Measurements from ENCODE around the gene SERPINA4.

SERPINA4 gene

DNA sequence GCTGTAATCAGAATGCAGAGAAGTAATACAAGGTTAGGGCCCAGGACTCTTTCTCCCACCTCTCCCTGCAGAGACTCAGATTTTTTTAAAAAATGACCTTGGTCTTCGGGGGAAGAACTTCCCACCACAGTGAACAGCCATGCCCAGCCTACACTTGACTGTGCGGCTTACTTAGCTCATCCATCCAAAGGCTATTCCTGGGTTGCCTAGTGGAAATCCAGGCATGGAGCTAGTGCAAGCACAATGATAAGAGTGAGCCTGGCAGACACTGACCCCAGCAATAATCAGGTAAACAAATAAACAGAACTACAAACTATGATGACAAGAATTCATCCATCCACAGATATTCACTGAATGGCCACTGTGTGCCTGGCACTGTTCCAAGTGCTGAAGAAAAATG, 34.7 kb downstream of the SERPINA4 start:
- Histone ChIP-seq H3K4me3 (ENCODE audit: severe bottlenecking) (no peak overlapping the region), H3K4me1 (ENCODE audit: insufficient read depth, poor library complexity, severe bottlenecking) (peaks cover 24% of the 10 kb centered on the region), H3K36me3 (ENCODE audit: low read depth) (no peaks in the 10 kb centered on the region), H3K9me3 (ENCODE audit: severe bottlenecking) (no peaks in the 10 kb centered on the region), H3K27ac (ENCODE audit: poor library complexity, severe bottlenecking) (no peak overlapping the region), H3K27me3 (ENCODE audit: insufficient read depth, poor library complexity, severe bottlenecking) (no peaks in the 10 kb centered on the region)
- DNase-seq (ENCODE audit: low spot score) (no peak), ATAC-seq (ENCODE audit: low read depth) (no peak)
- TF ChIP-seq, protein P1, sequence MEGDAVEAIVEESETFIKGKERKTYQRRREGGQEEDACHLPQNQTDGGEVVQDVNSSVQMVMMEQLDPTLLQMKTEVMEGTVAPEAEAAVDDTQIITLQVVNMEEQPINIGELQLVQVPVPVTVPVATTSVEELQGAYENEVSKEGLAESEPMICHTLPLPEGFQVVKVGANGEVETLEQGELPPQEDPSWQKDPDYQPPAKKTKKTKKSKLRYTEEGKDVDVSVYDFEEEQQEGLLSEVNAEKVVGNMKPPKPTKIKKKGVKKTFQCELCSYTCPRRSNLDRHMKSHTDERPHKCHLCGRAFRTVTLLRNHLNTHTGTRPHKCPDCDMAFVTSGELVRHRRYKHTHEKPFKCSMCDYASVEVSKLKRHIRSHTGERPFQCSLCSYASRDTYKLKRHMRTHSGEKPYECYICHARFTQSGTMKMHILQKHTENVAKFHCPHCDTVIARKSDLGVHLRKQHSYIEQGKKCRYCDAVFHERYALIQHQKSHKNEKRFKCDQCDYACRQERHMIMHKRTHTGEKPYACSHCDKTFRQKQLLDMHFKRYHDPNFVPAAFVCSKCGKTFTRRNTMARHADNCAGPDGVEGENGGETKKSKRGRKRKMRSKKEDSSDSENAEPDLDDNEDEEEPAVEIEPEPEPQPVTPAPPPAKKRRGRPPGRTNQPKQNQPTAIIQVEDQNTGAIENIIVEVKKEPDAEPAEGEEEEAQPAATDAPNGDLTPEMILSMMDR (IDR thresholded peaks at IDR 0.05; ENCODE audit: poor library complexity, severe bottlenecking): no peak

DNA sequence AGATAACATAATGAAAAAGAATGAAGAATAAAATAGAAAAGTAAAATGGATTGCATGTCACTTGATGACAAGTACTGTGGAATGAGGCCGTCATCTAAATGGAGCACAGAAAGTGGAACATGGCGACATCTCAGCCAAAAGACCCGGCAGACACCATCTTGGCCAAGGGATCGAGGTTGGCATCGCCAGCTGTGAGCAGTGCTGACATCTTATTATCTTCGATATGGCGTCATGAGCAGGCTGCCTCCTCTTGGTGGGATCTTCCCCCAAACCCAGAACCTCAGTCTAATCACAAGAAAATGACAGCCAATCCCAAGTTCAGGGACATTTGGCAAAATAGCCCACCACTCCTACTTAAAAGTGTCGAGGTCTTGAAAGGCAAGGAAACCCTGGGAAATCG, 35.1 kb downstream of the SERPINA4 start:
- H3K9me3 ChIP-seq (ENCODE audit: severe bottlenecking): no peaks in the 10 kb centered on the region
- no peak for ATAC-seq (ENCODE audit: low read depth)
- TF ChIP-seq, protein P1 (IDR thresholded peaks at IDR 0.05; ENCODE audit: poor library complexity, severe bottlenecking): no peak
- no peak overlapping the region for H3K4me3 ChIP-seq (ENCODE audit: severe bottlenecking)
- H3K4me1 ChIP-seq (ENCODE audit: insufficient read depth, poor library complexity, severe bottlenecking): peaks cover 28% of the 10 kb centered on the region
- DNase-seq (ENCODE audit: low spot score): no peak
- no peaks in the 10 kb centered on the region for H3K27me3 ChIP-seq (ENCODE audit: insufficient read depth, poor library complexity, severe bottlenecking)
- no peaks in the 10 kb centered on the region for H3K36me3 ChIP-seq (ENCODE audit: low read depth)
- no peak overlapping the region for H3K27ac ChIP-seq (ENCODE audit: poor library complexity, severe bottlenecking)

DNA sequence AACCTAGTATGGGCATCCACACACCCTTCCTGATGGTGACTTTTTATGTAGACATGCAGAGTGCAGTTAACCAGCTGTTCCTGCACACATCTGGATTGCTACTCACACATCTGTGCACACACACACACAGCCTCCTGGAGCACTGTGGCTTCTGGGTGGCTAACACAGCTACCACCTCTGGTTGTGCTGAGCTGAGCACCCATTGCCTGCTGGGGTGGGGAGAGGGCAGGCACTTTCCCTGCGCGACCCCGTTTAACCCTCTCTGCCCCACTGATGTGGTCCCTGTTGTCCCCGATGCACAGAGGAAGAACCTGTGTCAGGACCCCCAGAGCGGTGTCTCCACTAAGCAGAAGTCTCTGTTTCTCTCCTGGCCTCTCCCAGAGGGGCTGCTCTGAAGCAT, 36.5 kb downstream of the SERPINA4 start:
- no peak overlapping the region for H3K4me3 ChIP-seq (ENCODE audit: severe bottlenecking)
- ATAC-seq (ENCODE audit: low read depth): no peak
- H3K4me1 ChIP-seq (ENCODE audit: insufficient read depth, poor library complexity, severe bottlenecking): peaks cover 37% of the 10 kb centered on the region

DNA sequence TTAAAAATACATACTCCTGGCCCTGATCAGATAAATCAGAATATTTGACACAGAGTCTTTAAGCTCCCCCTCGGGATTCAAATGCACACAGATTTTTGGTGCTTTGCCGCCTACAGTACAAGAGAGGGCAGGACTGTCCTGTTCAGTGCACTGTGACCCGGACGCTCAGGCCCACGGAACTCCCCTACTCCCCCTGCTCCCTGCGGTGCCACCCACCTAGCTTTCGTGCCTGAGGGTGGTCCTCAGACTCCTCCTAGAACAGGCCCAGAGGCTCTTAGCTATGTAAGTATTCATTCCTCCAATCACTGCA, 37.2 kb downstream of the SERPINA4 start:
- Histone ChIP-seq H3K27me3 (ENCODE audit: insufficient read depth, poor library complexity, severe bottlenecking) (no peaks in the 10 kb centered on the region), H3K36me3 (ENCODE audit: low read depth) (no peaks in the 10 kb centered on the region), H3K27ac (ENCODE audit: poor library complexity, severe bottlenecking) (peak overlapping the region; percentile 99), H3K9me3 (ENCODE audit: severe bottlenecking) (no peaks in the 10 kb centered on the region), H3K4me3 (ENCODE audit: severe bottlenecking) (no peak overlapping the region), H3K4me1 (ENCODE audit: insufficient read depth, poor library complexity, severe bottlenecking) (peaks cover 37% of the 10 kb centered on the region)
- ATAC-seq (ENCODE audit: low read depth): no peak
- DNase-seq (ENCODE audit: low spot score): no peak
- TF ChIP-seq, protein P1 (IDR thresholded peaks at IDR 0.05; ENCODE audit: poor library complexity, severe bottlenecking): no peak

More for the DNA sequence above, 36.5 kb downstream of the SERPINA4 start:
- no peak for DNase-seq (ENCODE audit: low spot score)
- Histone ChIP-seq H3K27me3 (ENCODE audit: insufficient read depth, poor library complexity, severe bottlenecking) (no peaks in the 10 kb centered on the region), H3K36me3 (ENCODE audit: low read depth) (no peaks in the 10 kb centered on the region), H3K27ac (ENCODE audit: poor library complexity, severe bottlenecking) (peak overlapping the region; percentile 99), H3K9me3 (ENCODE audit: severe bottlenecking) (no peaks in the 10 kb centered on the region)
- TF ChIP-seq, protein P1 (IDR thresholded peaks at IDR 0.05; ENCODE audit: poor library complexity, severe bottlenecking): no peak

DNA sequence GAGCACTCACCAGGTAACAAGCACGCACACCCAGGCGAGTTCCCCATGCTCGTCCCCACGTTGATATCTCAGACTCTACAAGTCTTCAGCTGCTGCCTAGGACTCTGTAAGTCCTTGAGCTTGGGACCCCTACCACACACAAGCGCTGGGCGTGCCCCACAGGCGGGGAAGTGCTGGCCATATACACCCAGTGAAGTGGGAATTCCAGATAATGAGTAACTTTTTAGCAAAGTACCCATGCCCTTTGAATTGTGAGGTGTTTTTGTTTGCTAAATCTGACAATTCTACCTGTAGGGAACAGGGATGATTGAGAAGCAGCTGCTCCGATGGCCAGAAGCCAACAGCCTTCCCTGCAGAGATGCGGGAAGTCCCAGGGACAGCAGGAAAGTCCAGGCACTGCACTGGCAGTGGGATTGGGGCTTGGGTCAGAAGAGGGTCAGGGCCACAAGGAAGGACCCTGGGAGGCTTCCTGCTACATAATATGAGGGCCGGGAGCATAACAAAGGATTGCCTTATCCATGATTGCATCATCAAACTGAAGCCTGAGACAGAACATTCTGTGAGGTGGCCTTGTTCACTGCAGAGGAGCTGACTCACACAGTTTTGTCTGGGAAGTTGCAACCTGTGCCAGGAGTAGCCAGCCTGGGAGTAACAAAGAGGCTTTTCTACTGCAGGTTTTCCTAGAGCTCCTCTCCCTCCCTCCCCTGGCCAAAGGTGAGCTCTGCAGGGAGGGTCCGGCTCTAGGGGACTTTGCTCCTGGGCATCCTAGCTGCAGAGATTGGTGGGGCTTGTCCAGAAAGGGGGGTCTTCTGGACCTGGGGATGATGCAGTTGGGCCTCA, 37.8 kb downstream of the SERPINA4 start:
- Histone ChIP-seq H3K4me3 (ENCODE audit: severe bottlenecking) (no peak overlapping the region), H3K27me3 (ENCODE audit: insufficient read depth, poor library complexity, severe bottlenecking) (no peaks in the 10 kb centered on the region), H3K27ac (ENCODE audit: poor library complexity, severe bottlenecking) (peak overlapping the region; percentile 99), H3K4me1 (ENCODE audit: insufficient read depth, poor library complexity, severe bottlenecking) (peaks cover 37% of the 10 kb centered on the region), H3K36me3 (ENCODE audit: low read depth) (no peaks in the 10 kb centered on the region), H3K9me3 (ENCODE audit: severe bottlenecking) (no peaks in the 10 kb centered on the region)
- DNase-seq (ENCODE audit: low spot score) (peak; percentile 96), ATAC-seq (ENCODE audit: low read depth) (peak; percentile 88)
- TF ChIP-seq, protein P1 (IDR thresholded peaks at IDR 0.05; ENCODE audit: poor library complexity, severe bottlenecking): peak; percentile 77
